ENCODE measurements around the gene ATXN3L.
A peak's percentile ranks its signal among the peaks of the same experiment; 100 is the strongest.

ATXN3L gene

DNA sequence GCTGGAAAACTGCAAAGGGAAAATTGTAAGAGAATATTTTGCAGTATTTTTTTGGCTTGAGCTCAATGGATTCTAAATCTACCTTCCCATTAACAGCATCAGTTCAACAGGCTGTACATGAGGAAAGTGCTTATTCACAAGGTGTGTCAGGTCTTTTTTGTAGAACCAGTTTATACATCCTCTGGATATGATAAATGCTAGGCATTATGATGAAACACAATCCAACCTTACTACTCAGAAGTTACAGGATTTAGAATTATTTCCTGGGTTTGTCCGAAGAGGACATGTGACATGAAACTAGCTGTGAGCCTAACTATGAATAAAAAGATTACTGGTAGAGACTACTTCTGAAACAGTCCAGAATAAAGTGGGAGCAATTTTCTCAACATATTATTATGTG, 49.5 kb downstream of the ATXN3L start:
- POLR2A ChIA-PET = interaction anchor here (0.8 kb wide), 1 partner anchor 15 kb away, joined by 3 read pairs; no protein-coding TSS in a partner anchor
- TF ChIP-seq ZNF23 (tag by site-specific recombination; IDR thresholded peaks at IDR 0.05; ENCODE audit: borderline replicate concordance) = no peak
- TF ChIP-seq SETDB1 (IDR thresholded peaks at IDR 0.05; ENCODE audit: insufficient read length, low read length) = peak; percentile 78
- no peaks in the 10 kb centered on the region for H3K36me3 ChIP-seq (ENCODE audit: control insufficient read depth in 2 of 2, insufficient read depth in 1 of 2, low read length in 2 of 2)
- CTCF ChIA-PET = interaction anchor here (0.7 to 1.2 kb wide), 3 partner anchors 11 to 30 kb away, joined by 3 to 7 read pairs (median 3); no protein-coding TSS in a partner anchor
- H3K4me3 ChIP-seq (ENCODE audit: low read depth, low read length) = no peak overlapping the region
- peaks cover 14% of the 10 kb centered on the region for H3K4me1 ChIP-seq (ENCODE audit: control insufficient read depth, insufficient read depth, low read length)
- no peaks in the 10 kb centered on the region for H3K9me3 ChIP-seq (ENCODE audit: control insufficient read depth, insufficient read depth, low read depth, low read length)
- H3K27ac ChIP-seq (ENCODE audit: extremely low read depth, low read depth, low read length) = no peak overlapping the region

- Histone ChIP-seq H3K36me3 (ENCODE audit: control insufficient read depth in 2 of 2, insufficient read depth in 1 of 2, low read length in 2 of 2) (no peaks in the 10 kb centered on the region), H3K27ac (ENCODE audit: extremely low read depth, low read depth, low read length) (no peak overlapping the region), H3K9me3 (ENCODE audit: control insufficient read depth, insufficient read depth, low read depth, low read length) (no peaks in the 10 kb centered on the region), H3K4me3 (ENCODE audit: low read depth, low read length) (no peak overlapping the region), H3K4me1 (ENCODE audit: control insufficient read depth, insufficient read depth, low read length) (peaks cover 18% of the 10 kb centered on the region)
- TF ChIP-seq, protein P1, sequence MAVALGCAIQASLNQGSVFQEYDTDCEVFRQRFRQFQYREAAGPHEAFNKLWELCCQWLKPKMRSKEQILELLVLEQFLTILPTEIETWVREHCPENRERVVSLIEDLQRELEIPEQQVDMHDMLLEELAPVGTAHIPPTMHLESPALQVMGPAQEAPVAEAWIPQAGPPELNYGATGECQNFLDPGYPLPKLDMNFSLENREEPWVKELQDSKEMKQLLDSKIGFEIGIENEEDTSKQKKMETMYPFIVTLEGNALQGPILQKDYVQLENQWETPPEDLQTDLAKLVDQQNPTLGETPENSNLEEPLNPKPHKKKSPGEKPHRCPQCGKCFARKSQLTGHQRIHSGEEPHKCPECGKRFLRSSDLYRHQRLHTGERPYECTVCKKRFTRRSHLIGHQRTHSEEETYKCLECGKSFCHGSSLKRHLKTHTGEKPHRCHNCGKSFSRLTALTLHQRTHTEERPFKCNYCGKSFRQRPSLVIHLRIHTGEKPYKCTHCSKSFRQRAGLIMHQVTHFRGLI (tag by site-specific recombination; IDR thresholded peaks at IDR 0.05) = no peak
- TF ChIP-seq ZSCAN30 (tag by site-specific recombination; IDR thresholded peaks at IDR 0.05) (no peak), ZNF660 (tag by site-specific recombination; IDR thresholded peaks at IDR 0.05) (no peak), EGR2 (tag by site-specific recombination; IDR thresholded peaks at IDR 0.05; ENCODE audit: low read depth) (no peak), ZNF248 (tag by site-specific recombination; IDR thresholded peaks at IDR 0.05) (no peak), ZNF140 (tag by site-specific recombination; IDR thresholded peaks at IDR 0.05) (no peak), OVOL3 (tag by site-specific recombination; IDR thresholded peaks at IDR 0.05) (no peak), ZNF221 (tag by site-specific recombination; IDR thresholded peaks at IDR 0.05; ENCODE audit: borderline replicate concordance) (no peak), ZSCAN5A (tag by site-specific recombination; IDR thresholded peaks at IDR 0.05) (no peak)
- ChIA-PET CTCF (no interaction called here), POLR2A (no interaction called here)
Measured at GRCh38 chrX:13268874-13269273, 51.0 kb downstream of the ATXN3L start.

All from HEK293 (cell line).